Measurements from ENCODE around the gene XPNPEP3.

GRCh38 chr22:40973144-40973543 is 116.2 kb downstream of the XPNPEP3 start:
- TF ChIP-seq, protein P1, sequence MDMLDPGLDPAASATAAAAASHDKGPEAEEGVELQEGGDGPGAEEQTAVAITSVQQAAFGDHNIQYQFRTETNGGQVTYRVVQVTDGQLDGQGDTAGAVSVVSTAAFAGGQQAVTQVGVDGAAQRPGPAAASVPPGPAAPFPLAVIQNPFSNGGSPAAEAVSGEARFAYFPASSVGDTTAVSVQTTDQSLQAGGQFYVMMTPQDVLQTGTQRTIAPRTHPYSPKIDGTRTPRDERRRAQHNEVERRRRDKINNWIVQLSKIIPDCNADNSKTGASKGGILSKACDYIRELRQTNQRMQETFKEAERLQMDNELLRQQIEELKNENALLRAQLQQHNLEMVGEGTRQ (IDR thresholded peaks at IDR 0.05; ENCODE audit: low read depth, low read length): no peak
- no peak for TF ChIP-seq RFX5 (IDR thresholded peaks at IDR 0.05; ENCODE audit: low read depth, low read length)
- TF ChIP-seq POLR2A (IDR thresholded peaks at IDR 0.05; ENCODE audit: low read depth, low read length): no peak
